ENCODE results near the gene UFD1.

UFD1 gene

GRCh38 chr22:19516378-19517170 lies 37.6 kb upstream of the UFD1 start:
- DNase-seq (ENCODE audit: low read depth) = no peak

DNA sequence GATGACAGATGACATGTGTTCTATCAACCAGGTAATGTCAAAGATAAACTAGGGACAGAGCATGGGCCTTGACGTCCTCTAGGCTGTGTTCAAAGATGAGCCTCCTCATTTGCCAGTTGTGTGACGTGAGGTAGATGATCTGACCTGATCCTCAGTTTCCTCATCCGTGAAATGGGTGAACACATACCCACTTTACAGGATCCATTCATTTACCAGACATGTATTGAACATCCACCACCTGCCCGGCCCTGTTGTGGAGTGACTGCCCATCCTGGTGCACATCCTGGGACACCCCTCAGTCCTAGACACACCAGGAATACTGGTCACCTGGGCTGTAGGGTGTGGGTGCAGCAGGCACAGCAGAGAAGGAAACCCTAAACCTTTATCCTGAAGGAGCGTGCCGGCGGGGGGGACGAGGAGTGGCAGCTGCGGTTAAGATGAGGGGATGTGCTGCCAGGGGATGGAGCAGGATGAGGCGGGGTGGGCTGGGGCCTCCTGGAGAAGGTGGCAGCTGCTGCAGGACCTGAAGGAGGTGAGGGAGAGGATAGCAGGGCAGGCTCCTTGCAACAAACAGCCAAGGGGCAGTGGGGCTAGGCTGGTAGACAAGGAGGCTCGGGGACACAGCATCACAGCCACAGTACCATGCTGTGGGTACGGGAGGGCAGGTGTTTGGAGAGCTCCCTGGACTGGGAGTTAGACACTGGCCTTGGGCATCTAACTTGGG lies 36.8 kb upstream of the UFD1 start:
- no peak for DNase-seq (ENCODE audit: low read depth)

GRCh38 chr22:19514831-19515565 lies 36.0 kb upstream of the UFD1 start:
- no peak for DNase-seq (ENCODE audit: low read depth)

DNA sequence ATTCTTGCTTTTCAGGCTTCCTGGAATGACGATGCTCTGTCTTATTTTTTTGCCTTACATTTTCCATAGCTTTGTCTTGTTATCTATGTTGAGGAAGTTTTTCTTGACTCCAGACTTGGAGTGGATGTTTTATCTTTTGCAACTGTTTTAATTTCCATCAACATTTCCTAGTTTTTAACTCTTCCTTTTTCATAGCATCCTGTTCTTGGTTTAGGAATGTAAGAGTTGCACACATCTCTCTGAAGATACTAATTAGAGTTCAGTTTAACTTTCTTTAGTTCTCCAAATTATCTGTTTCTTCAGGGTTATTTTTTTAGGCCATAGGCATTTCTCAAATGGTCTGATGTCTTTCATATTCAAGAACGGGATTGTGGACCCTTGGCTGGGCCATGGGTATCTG lies 34.8 kb upstream of the UFD1 start:
- DNase-seq (ENCODE audit: low read depth) = no peak

GRCh38 chr22:19510919-19511341 lies 31.9 kb upstream of the UFD1 start:
- no peak for DNase-seq (ENCODE audit: low read depth)

GRCh38 chr22:19509923-19510322 lies 30.9 kb upstream of the UFD1 start:
- no peak for DNase-seq (ENCODE audit: low read depth)

- DNase-seq (ENCODE audit: low read depth) = no peak
Measured at GRCh38 chr22:19509191-19509590, 30.2 kb upstream of the UFD1 start.

GRCh38 chr22:19508024-19508776 lies 29.2 kb upstream of the UFD1 start:
- DNase-seq (ENCODE audit: low read depth) = no peak

DNA sequence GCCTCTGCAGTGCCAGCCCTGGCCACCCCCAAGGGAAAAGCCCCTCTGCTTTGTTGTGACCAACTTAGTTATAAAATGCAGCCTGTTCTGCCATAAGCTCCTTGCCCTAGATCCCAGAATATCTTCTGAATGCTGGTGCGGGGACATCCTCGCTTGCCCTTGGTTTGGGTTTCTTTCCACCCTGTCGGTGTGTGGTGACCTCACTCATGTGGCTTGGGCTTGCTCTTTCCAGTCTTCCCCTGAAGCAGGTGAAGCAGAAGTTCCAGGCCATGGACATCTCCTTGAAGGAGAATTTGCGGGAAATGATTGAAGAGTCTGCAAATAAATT lies 28.5 kb upstream of the UFD1 start:
- DNase-seq (ENCODE audit: low read depth) = no peak

GRCh38 chr22:19506212-19506611 lies 27.2 kb upstream of the UFD1 start:
- DNase-seq (ENCODE audit: low read depth) = no peak

DNA sequence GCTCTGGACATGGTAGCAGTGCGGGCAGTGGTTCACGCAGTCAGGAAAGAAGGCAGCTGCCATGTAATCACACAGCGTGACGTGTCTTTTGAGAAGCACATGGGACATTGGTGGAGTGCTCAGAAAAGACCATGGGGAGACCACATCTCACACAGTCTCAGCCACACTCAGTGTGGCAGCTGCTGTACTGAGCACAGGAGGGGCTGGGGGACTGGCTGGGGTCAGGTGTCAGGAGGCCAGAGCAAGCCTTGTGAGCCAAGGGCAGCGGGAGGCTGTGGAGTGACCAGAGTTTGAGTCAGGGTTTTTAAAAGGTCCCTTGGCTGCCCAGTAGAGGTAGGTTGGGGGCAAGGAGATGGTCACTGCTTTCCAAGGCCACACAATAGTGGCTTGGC lies 26.7 kb upstream of the UFD1 start:
- DNase-seq (ENCODE audit: low read depth) = no peak

DNA sequence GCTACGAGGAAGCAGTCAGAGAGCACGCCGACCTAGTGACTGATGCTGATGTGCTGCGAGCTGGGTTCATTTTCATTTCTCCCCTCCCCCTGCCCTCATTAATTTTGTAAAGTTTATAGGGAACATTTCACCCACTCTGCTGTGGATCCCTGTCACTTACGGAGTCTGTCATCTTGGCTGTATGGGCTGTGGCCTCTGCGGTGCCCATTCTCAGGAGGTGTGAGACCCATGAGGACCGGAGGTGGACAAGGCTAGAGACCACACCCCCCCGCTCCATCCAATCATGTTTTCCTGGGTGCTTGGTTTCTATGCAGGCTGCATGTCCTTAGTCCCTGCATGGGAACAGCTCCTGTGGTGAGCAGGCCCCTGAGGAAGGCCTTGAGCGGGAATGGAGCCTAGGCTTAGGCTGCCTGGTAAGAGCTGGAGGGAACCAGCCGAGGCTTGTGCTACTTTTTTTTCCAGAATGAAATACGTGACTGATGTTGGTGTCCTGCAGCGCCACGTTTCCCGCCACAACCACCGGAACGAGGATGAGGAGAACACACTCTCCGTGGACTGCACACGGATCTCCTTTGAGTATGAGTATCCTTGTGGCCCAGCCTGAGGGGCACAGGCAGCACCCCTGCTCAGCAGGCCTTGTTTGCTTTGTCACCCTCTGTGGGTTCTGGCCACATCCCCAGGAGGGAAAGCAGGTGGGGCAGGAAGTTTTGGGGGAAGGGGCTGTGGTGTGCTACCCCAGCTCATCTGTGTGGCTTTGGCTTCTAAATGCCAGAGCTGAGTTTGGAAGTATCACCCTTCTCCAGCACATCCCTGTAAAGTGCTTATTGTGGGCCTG lies 26.1 kb upstream of the UFD1 start:
- DNase-seq (ENCODE audit: low read depth) = no peak

DNA sequence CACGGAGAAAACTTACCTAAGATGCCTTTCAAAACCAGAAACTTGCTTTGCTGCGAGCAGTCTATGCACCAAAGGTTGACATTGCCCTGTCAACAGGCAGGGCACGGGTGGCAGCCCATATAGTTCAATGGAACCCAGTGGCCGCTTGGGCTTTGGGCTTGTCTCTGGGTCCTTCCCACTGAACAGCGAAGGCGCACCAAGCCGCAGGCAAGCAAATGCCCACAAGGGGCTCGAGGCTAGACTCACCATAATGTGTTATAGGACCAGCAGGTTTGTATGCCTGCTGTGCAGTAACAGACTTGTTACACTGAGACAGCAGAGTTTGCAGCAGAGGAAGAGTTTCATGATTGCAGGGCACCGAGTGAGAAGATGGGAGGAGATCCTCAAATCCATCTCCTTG lies 24.9 kb upstream of the UFD1 start:
- no peak for DNase-seq (ENCODE audit: low read depth)

- no peak for DNase-seq (ENCODE audit: low read depth)
Measured at GRCh38 chr22:19503367-19503766, 24.4 kb upstream of the UFD1 start.

DNA sequence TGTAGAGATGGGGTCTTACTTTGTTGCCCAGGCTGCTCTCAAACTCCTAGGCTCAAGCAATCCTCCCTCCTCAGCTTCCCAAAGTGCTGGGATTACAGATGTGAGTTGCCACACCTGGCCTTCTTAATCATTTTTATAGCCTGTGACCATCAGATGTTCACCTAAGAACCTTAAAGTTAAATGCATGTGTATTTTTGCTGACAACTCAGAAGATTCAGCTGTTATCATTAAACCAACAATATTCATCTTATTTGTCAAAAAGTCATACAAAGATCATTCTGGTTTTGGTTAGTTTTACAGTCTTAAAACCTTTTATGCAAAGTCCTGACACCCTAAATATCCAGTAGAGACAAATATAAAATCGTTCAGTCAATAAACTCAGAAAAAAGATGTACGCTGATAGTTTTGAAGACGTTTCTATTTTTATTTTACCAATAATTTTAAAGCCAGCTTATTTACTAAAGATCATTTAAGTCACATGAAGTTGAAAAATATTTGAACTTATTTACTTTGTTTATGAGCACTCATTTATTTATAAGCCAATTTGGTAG lies 23.0 kb upstream of the UFD1 start:
- no peak for DNase-seq (ENCODE audit: low read depth)

DNA sequence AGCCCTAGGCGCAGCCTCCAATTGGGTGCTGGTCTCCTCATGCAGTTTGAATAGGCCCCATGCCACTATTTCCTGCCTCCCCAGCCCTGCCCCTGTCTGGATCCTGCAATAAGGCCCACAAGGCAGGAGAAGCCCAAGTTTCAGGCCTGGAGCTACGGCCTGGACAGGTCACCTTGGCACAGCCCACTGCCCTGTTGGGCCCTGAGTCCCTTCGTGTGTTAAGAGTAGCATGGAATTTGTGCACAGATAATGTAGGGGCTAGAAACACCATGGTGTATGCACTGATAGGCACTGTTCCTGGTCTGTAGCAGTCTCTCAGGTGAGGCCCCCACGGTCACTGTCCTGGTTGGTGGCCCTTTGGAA lies 20.9 kb upstream of the UFD1 start:
- DNase-seq (ENCODE audit: low read depth) = no peak

GRCh38 chr22:19499236-19499879 lies 20.4 kb upstream of the UFD1 start:
- no peak for DNase-seq (ENCODE audit: low read depth)

- no peak for DNase-seq (ENCODE audit: low read depth)
Measured at GRCh38 chr22:19498866-19499190, 19.8 kb upstream of the UFD1 start.

DNA sequence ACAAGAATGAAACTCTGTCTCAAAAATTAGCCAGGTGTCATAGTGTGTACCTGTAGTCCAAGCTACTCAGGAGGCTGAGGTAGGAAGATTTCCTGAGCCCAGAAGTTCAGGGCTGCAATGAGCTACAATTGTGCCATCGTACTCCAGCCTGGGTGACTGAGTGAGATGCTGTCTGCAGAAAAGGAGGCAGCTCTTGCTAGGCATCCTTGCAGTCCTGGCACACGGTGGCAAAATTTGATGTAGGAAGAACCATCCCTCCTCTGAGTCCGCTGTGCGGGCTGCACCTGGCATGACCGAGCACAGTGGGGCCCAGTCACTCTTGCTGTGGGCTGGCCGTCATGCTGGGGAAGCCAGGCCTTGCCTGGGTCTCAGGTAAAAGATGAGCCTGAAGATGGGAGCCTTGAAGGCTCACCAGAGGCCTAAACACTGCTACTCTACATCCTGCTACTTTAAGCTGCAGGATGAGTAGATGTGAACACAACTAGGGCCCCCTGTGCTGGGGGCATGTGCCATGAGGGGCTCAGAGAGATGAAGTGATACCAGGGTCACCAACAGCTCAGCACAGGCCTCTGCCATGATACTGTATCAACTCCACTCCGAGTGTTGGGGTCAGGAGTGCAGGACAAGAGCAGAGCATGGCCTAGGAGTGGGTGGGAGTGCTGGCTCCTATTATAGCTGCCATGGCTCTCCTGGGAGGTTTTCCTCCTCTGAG lies 19.3 kb upstream of the UFD1 start:
- no peak for DNase-seq (ENCODE audit: low read depth)

GRCh38 chr22:19497245-19497644 lies 18.3 kb upstream of the UFD1 start:
- DNase-seq (ENCODE audit: low read depth) = no peak
